ENCODE results near the gene KDM2B. TPM values are rescaled to one million over a fixed set of nuclear protein-coding genes. Genes with fewer than 3 reads are reported as not detected.

KDM2B gene
- total RNA-seq, 3 donors from 2014 or later: 12.3 to 26.8 (median 16.7) TPM

DNA sequence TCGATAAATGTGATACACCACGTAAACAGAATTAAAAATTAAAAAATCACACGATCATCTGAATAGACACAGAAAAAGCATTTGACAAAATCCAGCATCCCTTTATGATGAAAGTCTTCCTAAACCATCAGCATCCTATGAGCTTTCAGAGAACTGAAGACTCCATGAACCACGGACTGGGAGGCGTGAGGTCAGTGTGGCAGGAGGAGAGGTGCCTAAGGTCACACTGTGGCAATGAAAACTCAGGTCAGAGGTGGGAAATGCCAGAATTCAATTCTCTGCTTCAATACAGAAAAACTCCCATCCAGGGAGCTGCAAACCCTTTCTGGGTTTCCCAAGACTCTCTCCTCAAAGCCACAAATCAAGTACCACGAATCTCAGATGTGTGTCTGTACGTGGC lies 51.6 kb downstream of the KDM2B start:
- no peak for TF ChIP-seq POLR2AphosphoS5 (IDR thresholded peaks at IDR 0.05)
- TF ChIP-seq POLR2A (IDR thresholded peaks at IDR 0.05): no peak
- TF ChIP-seq CTCF (IDR thresholded peaks at IDR 0.05): no peak
- H3K9me3 ChIP-seq: no peaks in the 10 kb centered on the region
- intact Hi-C loops (cut with DNase I; ENCODE audit: low total_unique reads): no loop called here
- H3K4me1 ChIP-seq: no peaks in the 10 kb centered on the region
- DNase-seq (ENCODE audit: low spot score in 2 of 2): no peak
- H3K36me3 ChIP-seq: no peaks in the 10 kb centered on the region
- H3K27me3 ChIP-seq: no peaks in the 10 kb centered on the region
- no peak overlapping the region for H3K27ac ChIP-seq
- no peak overlapping the region for H3K4me3 ChIP-seq

- intact Hi-C loops (cut with DNase I; ENCODE audit: low total_unique reads): no loop called here
- Histone ChIP-seq H3K27ac (no peak overlapping the region), H3K4me3 (no peak overlapping the region), H3K27me3 (no peaks in the 10 kb centered on the region), H3K4me1 (no peaks in the 10 kb centered on the region), H3K36me3 (no peaks in the 10 kb centered on the region), H3K9me3 (no peaks in the 10 kb centered on the region)
- no peak for DNase-seq (ENCODE audit: low spot score in 2 of 2)
- TF ChIP-seq CTCF (IDR thresholded peaks at IDR 0.05) (no peak), POLR2AphosphoS5 (IDR thresholded peaks at IDR 0.05) (no peak), POLR2A (IDR thresholded peaks at IDR 0.05) (no peak)
These were observed 55.4 kb downstream of the KDM2B start for GRCh38 chr12:121525411-121525810.

DNA sequence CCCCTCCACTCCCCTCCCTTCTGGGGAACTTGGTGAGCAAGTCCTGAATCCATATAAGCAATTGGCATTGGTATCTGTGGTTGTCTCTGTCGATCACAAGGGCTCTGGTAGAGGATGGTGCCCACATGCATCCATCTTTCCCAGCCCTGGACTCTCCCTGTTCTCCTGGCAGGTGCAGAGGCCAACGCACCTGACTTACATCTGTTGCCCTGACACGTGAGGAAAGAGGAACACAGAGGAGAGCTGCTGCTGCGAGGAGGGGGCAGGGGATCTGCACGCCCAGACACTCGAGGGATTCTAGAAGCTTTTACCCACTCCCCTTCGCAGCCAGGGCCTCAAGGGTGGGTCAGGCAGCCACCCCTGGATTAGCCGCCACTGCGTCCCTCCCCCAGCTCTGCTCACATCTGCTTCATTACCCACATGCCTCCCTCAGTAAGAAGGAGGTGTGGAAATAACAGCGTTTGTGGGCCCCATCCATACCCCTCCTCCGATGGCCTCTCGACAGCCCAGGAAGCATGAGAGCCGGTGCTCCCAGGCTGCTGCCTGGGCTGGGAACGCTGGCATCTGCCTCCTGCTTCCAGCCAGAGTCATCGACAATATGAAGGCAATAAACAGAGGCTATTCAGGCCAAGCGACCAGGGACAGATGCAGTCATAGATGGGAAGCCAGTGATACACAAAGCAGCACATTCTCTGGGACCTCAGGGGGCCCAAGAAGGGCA lies 56.5 kb downstream of the KDM2B start:
- Histone ChIP-seq H3K4me1 (no peaks in the 10 kb centered on the region), H3K27me3 (no peaks in the 10 kb centered on the region), H3K9me3 (no peaks in the 10 kb centered on the region), H3K27ac (no peak overlapping the region), H3K4me3 (no peak overlapping the region), H3K36me3 (no peaks in the 10 kb centered on the region)
- intact Hi-C loops (cut with DNase I; ENCODE audit: low total_unique reads): no loop called here
- DNase-seq (ENCODE audit: low spot score in 2 of 2): no peak
- TF ChIP-seq CTCF (IDR thresholded peaks at IDR 0.05): no peak
- no peak for TF ChIP-seq POLR2AphosphoS5 (IDR thresholded peaks at IDR 0.05)
- no peak for TF ChIP-seq POLR2A (IDR thresholded peaks at IDR 0.05)

- intact Hi-C loops (cut with DNase I; ENCODE audit: low total_unique reads): no loop called here
- Histone ChIP-seq H3K4me3 (no peak overlapping the region), H3K4me1 (no peaks in the 10 kb centered on the region), H3K9me3 (no peaks in the 10 kb centered on the region), H3K36me3 (no peaks in the 10 kb centered on the region), H3K27ac (no peak overlapping the region), H3K27me3 (no peaks in the 10 kb centered on the region)
- DNase-seq (ENCODE audit: low spot score in 2 of 2): no peak
- TF ChIP-seq CTCF (IDR thresholded peaks at IDR 0.05): no peak
- no peak for TF ChIP-seq POLR2A (IDR thresholded peaks at IDR 0.05)
- TF ChIP-seq POLR2AphosphoS5 (IDR thresholded peaks at IDR 0.05): no peak
These were observed 57.1 kb downstream of the KDM2B start for GRCh38 chr12:121523741-121524140.

DNA sequence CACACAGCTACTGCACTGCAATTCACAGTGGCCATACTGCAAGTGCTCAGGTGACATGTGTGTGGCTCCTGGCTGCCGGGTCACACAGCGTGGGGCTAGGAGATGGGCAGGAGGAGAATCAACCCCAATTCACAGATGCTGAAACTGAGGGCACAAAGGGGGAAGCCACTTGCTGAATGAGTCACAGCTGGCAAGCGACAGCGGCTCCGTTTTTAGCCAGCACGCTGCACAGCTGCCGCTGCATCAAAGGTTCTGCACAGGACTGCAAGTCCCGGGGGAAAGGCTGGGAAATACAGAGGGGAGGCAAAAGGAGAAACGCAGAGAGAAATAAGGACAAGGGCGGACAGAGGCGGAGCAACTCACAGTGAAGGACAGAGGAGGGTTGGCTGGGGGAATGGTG lies 57.9 kb downstream of the KDM2B start:
- Histone ChIP-seq H3K27me3 (no peaks in the 10 kb centered on the region), H3K27ac (no peak overlapping the region), H3K9me3 (no peaks in the 10 kb centered on the region), H3K4me3 (no peak overlapping the region), H3K36me3 (no peaks in the 10 kb centered on the region), H3K4me1 (no peaks in the 10 kb centered on the region)
- intact Hi-C loops (cut with DNase I; ENCODE audit: low total_unique reads): no loop called here
- TF ChIP-seq POLR2A (IDR thresholded peaks at IDR 0.05) (no peak), CTCF (IDR thresholded peaks at IDR 0.05) (no peak), POLR2AphosphoS5 (IDR thresholded peaks at IDR 0.05) (no peak)
- DNase-seq (ENCODE audit: low spot score in 2 of 2): no peak

Data from breast epithelium (tissue), 4 donors.